ENCODE measurements around the gene AMOTL1.

AMOTL1 gene

DNA sequence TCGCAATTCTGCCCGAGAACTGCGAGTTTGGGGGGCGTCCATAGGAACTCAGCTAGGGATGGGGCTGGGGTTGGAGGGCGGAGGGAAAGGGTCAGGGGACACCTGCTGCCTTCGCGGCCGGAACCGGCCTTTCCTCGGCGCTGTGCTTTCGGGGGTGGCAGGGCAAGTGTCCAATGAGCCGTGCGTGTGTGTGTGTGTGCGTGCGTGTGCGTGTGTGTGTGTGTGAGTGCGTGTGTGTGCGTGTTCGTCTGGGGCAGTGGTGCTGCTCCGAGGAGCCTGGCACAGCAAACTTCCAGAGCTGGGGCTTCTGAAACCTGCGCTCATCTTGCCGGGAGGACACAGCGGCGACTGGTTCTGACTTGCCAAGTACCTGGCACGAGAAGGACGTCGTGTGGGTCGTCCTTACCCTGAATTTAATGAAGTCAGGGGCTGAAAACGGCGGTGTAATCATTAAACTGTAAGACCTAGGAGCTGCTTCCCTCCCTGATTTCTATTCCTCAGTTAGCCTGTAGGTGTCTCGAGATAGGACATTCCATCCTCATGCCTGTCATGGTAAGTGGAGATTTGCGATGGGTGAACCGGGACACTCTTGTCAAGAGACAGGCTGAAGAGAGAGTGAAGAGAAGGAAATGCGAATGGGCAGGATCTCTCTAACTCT is 27.0 kb upstream of the AMOTL1 start:
- no peak overlapping the region for H3K27ac ChIP-seq (replicated peaks)
- peak overlapping the region; percentile 38 for H3K4me3 ChIP-seq (replicated peaks; ENCODE audit: insufficient read depth, low read length)
- H3K27me3 ChIP-seq (ENCODE audit: insufficient read depth, poor library complexity, severe bottlenecking), result peaks cover 50% of the 10 kb centered on the region
- TF ChIP-seq POLR2AphosphoS5 (IDR thresholded peaks at IDR 0.05; ENCODE audit: low read depth) (no peak), GABPA (IDR thresholded peaks at IDR 0.05; ENCODE audit: low read depth) (no peak), CTCF (IDR thresholded peaks at IDR 0.05; ENCODE audit: insufficient read depth, low read length) (peak; percentile 4), SPI1 (IDR thresholded peaks at IDR 0.05; ENCODE audit: borderline replicate concordance, low read depth) (no peak)
- peak in 1 of 2 experiments; percentile 23 for DNase-seq (ENCODE audit: low read depth in 1 of 2, low spot score in 1 of 2)

DNA sequence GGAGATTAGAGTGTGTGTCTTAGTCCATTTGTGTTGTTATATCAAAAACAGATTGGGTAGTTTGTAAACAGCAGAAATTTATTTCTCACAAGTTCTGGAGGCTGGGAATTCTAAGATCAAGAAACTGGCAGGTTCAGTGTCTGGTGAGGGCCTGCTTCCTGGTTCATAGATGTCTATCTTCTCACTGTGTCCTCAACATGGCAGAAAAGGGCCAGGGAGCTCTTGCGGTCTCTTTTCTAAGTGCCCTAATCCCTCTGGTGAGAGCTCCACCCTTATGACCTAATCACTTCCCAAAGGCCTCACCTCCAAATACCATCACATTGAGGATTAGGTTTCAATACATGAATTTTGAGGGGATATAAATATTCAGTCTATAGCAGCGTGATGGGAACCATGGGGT is 25.5 kb upstream of the AMOTL1 start:
- Histone ChIP-seq H3K27ac (replicated peaks) (no peak overlapping the region), H3K27me3 (ENCODE audit: insufficient read depth, poor library complexity, severe bottlenecking) (peaks cover 44% of the 10 kb centered on the region), H3K4me3 (replicated peaks; ENCODE audit: insufficient read depth, low read length) (no peak overlapping the region)
- TF ChIP-seq POLR2AphosphoS5 (IDR thresholded peaks at IDR 0.05; ENCODE audit: low read depth) (no peak), REST (IDR thresholded peaks at IDR 0.05; ENCODE audit: insufficient replicate concordance, low read depth) (no peak), SPI1 (IDR thresholded peaks at IDR 0.05; ENCODE audit: borderline replicate concordance, low read depth) (no peak), GABPA (IDR thresholded peaks at IDR 0.05; ENCODE audit: low read depth) (no peak), CTCF (IDR thresholded peaks at IDR 0.05; ENCODE audit: insufficient read depth, low read length) (no peak)
- no peak for DNase-seq (ENCODE audit: low read depth in 1 of 2, low spot score in 1 of 2)

GRCh38 chr11:94746721-94747120 is 21.4 kb upstream of the AMOTL1 start:
- TF ChIP-seq CTCF (IDR thresholded peaks at IDR 0.05; ENCODE audit: insufficient read depth, low read length) (no peak), POLR2AphosphoS5 (IDR thresholded peaks at IDR 0.05; ENCODE audit: low read depth) (no peak), REST (IDR thresholded peaks at IDR 0.05; ENCODE audit: insufficient replicate concordance, low read depth) (no peak), GABPA (IDR thresholded peaks at IDR 0.05; ENCODE audit: low read depth) (no peak), SPI1 (IDR thresholded peaks at IDR 0.05; ENCODE audit: borderline replicate concordance, low read depth) (no peak)
- H3K27ac ChIP-seq (replicated peaks), result no peak overlapping the region
- H3K27me3 ChIP-seq (ENCODE audit: insufficient read depth, poor library complexity, severe bottlenecking), result peaks cover 16% of the 10 kb centered on the region
- DNase-seq (ENCODE audit: low read depth in 1 of 2, low spot score in 1 of 2), result no peak
- no peak overlapping the region for H3K4me3 ChIP-seq (replicated peaks; ENCODE audit: insufficient read depth, low read length)

GRCh38 chr11:94747146-94747545 is 21.0 kb upstream of the AMOTL1 start:
- no peak for DNase-seq (ENCODE audit: low read depth in 1 of 2, low spot score in 1 of 2)
- Histone ChIP-seq H3K27ac (replicated peaks) (no peak overlapping the region), H3K4me3 (replicated peaks; ENCODE audit: insufficient read depth, low read length) (no peak overlapping the region), H3K27me3 (ENCODE audit: insufficient read depth, poor library complexity, severe bottlenecking) (peaks cover 11% of the 10 kb centered on the region)
- no peak for TF ChIP-seq POLR2AphosphoS5 (IDR thresholded peaks at IDR 0.05; ENCODE audit: low read depth)
- TF ChIP-seq GABPA (IDR thresholded peaks at IDR 0.05; ENCODE audit: low read depth), result no peak
- no peak for TF ChIP-seq SPI1 (IDR thresholded peaks at IDR 0.05; ENCODE audit: borderline replicate concordance, low read depth)
- TF ChIP-seq REST (IDR thresholded peaks at IDR 0.05; ENCODE audit: insufficient replicate concordance, low read depth), result no peak
- no peak for TF ChIP-seq CTCF (IDR thresholded peaks at IDR 0.05; ENCODE audit: insufficient read depth, low read length)
